ENCODE data around the gene LRRC8B.

Gene LRRC8B

DNA sequence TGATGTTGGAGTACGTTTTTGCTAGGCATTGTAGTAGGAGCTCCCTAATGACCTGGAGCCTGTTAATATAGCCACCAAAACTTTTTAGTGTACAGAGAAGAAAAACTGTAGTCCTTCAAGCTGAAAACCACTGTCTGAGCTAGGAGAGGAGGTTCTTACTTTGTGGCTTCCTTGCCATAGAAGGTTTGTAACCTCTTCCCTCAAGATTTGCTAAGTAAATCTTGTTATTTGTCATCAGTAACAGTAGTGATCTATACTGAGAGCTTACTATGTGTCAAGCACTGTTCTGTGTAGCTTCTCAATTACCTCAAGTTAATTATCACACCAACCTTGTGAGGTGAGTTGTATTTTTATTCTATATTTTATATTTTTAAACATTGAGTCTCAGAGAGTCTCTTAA, 87.1 kb downstream of the LRRC8B start:
- no peak for TF ChIP-seq CSDC2 (CRISPR knock-in tag; IDR thresholded peaks at IDR 0.05)
- TF ChIP-seq, protein P1, sequence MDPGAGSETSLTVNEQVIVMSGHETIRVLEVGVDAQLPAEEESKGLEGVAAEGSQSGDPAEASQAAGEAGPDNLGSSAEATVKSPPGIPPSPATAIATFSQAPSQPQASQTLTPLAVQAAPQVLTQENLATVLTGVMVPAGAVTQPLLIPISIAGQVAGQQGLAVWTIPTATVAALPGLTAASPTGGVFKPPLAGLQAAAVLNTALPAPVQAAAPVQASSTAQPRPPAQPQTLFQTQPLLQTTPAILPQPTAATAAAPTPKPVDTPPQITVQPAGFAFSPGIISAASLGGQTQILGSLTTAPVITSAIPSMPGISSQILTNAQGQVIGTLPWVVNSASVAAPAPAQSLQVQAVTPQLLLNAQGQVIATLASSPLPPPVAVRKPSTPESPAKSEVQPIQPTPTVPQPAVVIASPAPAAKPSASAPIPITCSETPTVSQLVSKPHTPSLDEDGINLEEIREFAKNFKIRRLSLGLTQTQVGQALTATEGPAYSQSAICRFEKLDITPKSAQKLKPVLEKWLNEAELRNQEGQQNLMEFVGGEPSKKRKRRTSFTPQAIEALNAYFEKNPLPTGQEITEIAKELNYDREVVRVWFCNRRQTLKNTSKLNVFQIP (CRISPR knock-in tag; IDR thresholded peaks at IDR 0.05; ENCODE audit: borderline replicate concordance, low read depth), result no peak
- TF ChIP-seq, protein P2, sequence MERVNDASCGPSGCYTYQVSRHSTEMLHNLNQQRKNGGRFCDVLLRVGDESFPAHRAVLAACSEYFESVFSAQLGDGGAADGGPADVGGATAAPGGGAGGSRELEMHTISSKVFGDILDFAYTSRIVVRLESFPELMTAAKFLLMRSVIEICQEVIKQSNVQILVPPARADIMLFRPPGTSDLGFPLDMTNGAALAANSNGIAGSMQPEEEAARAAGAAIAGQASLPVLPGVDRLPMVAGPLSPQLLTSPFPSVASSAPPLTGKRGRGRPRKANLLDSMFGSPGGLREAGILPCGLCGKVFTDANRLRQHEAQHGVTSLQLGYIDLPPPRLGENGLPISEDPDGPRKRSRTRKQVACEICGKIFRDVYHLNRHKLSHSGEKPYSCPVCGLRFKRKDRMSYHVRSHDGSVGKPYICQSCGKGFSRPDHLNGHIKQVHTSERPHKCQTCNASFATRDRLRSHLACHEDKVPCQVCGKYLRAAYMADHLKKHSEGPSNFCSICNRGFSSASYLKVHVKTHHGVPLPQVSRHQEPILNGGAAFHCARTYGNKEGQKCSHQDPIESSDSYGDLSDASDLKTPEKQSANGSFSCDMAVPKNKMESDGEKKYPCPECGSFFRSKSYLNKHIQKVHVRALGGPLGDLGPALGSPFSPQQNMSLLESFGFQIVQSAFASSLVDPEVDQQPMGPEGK (CRISPR knock-in tag; IDR thresholded peaks at IDR 0.05; ENCODE audit: borderline replicate concordance), result no peak
- TF ChIP-seq, protein P3, sequence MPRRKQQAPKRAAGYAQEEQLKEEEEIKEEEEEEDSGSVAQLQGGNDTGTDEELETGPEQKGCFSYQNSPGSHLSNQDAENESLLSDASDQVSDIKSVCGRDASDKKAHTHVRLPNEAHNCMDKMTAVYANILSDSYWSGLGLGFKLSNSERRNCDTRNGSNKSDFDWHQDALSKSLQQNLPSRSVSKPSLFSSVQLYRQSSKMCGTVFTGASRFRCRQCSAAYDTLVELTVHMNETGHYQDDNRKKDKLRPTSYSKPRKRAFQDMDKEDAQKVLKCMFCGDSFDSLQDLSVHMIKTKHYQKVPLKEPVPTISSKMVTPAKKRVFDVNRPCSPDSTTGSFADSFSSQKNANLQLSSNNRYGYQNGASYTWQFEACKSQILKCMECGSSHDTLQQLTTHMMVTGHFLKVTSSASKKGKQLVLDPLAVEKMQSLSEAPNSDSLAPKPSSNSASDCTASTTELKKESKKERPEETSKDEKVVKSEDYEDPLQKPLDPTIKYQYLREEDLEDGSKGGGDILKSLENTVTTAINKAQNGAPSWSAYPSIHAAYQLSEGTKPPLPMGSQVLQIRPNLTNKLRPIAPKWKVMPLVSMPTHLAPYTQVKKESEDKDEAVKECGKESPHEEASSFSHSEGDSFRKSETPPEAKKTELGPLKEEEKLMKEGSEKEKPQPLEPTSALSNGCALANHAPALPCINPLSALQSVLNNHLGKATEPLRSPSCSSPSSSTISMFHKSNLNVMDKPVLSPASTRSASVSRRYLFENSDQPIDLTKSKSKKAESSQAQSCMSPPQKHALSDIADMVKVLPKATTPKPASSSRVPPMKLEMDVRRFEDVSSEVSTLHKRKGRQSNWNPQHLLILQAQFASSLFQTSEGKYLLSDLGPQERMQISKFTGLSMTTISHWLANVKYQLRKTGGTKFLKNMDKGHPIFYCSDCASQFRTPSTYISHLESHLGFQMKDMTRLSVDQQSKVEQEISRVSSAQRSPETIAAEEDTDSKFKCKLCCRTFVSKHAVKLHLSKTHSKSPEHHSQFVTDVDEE (CRISPR knock-in tag; IDR thresholded peaks at IDR 0.05), result no peak
- no peak for TF ChIP-seq GLIS3 (CRISPR knock-in tag; IDR thresholded peaks at IDR 0.05)
- ATAC-seq, result no peak

DNA sequence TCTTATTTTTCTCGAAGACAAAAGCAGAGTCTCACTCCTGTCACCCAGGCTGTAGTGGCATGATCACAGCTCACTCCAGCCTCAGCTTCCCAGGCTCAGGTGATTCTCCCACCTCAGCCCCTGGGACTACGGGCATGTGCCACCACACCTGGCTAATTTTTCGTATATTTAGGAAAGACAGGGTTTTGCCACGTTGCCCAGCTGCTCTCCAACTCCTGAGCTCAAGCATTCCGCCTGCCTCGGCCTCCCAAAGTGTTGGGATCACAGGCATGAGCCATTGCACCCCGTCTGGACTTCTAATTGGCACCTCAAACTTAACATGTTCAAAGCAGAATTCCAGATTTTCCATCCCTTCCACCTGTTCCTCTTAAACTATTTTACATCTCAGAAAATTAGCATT, 89.3 kb downstream of the LRRC8B start:
- TF ChIP-seq CSDC2 (CRISPR knock-in tag; IDR thresholded peaks at IDR 0.05) (no peak), TCF4 (CRISPR knock-in tag; IDR thresholded peaks at IDR 0.05; ENCODE audit: borderline replicate concordance) (no peak), BACH2 (CRISPR knock-in tag; IDR thresholded peaks at IDR 0.05; ENCODE audit: borderline replicate concordance) (no peak), ZNF565 (CRISPR knock-in tag; conservative IDR thresholded peaks at IDR 0.05; ENCODE audit: low read depth) (no peak), ZFP30 (CRISPR knock-in tag; IDR thresholded peaks at IDR 0.05) (no peak), ESRRG (CRISPR knock-in tag; IDR thresholded peaks at IDR 0.05) (no peak), ISL1 (CRISPR knock-in tag; IDR thresholded peaks at IDR 0.05) (no peak), ZNF8 (CRISPR knock-in tag; IDR thresholded peaks at IDR 0.05) (no peak), ZFP3 (CRISPR knock-in tag; IDR thresholded peaks at IDR 0.05) (no peak)
- TF ChIP-seq, protein P4, sequence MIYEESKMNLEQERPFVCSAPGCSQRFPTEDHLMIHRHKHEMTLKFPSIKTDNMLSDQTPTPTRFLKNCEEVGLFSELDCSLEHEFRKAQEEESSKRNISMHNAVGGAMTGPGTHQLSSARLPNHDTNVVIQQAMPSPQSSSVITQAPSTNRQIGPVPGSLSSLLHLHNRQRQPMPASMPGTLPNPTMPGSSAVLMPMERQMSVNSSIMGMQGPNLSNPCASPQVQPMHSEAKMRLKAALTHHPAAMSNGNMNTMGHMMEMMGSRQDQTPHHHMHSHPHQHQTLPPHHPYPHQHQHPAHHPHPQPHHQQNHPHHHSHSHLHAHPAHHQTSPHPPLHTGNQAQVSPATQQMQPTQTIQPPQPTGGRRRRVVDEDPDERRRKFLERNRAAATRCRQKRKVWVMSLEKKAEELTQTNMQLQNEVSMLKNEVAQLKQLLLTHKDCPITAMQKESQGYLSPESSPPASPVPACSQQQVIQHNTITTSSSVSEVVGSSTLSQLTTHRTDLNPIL (CRISPR knock-in tag; IDR thresholded peaks at IDR 0.05; ENCODE audit: low read depth), result no peak
- ATAC-seq, result no peak

DNA sequence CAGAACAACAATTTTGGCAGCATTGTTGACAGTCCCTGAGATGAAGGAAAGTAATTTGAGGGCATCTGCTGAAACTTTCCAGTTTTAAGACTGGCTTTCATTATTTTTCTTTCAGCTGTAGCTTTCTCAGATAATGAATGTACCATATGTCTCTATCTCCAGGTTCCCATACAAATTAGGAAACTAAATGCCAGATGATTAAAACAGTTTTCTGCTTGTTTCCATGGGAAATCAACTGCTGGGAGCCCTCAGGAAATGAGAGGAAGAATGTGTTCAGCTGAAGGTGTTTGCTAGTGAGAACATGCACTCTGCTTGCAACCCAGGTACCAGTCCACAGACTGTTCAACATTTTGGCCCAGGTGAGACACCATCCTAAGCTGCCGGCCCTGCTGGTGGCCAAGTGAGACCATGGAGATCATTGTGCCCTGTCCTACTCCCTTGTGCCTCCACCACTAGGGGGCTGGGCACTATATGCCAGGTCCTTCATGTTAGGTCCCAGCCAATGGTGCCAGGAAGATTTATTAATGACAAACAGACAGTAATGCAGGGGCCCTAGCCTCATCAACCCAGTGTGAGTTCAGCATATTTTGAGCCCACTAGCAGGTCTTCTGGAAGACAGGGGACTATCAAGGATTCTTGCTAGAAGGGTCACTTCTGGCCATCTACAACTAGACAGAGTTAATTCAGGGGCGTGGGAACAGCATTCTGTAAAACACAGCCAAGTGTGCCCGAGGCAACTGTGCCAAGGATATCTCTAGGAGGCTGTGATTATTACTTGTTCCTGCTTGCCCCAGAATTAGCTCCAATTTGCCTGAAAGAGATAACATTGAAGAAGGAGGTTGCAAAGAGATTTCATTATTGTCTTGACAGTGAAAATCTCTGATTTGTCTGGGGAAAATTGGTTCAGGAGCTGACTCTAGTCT, 91.3 kb downstream of the LRRC8B start:
- peak; percentile 77 for ATAC-seq
- no peak for TF ChIP-seq SNAI2 (CRISPR knock-in tag; IDR thresholded peaks at IDR 0.05)
- TF ChIP-seq ARNTL (CRISPR knock-in tag; IDR thresholded peaks at IDR 0.05; ENCODE audit: borderline replicate concordance, low read depth), result no peak
- peak; percentile 62 for TF ChIP-seq ISL1 (CRISPR knock-in tag; IDR thresholded peaks at IDR 0.05)
- TF ChIP-seq GLIS3 (CRISPR knock-in tag; IDR thresholded peaks at IDR 0.05), result no peak
- TF ChIP-seq, protein P5, sequence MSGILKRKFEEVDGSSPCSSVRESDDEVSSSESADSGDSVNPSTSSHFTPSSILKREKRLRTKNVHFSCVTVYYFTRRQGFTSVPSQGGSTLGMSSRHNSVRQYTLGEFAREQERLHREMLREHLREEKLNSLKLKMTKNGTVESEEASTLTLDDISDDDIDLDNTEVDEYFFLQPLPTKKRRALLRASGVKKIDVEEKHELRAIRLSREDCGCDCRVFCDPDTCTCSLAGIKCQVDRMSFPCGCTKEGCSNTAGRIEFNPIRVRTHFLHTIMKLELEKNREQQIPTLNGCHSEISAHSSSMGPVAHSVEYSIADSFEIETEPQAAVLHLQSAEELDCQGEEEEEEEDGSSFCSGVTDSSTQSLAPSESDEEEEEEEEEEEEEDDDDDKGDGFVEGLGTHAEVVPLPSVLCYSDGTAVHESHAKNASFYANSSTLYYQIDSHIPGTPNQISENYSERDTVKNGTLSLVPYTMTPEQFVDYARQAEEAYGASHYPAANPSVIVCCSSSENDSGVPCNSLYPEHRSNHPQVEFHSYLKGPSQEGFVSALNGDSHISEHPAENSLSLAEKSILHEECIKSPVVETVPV (CRISPR knock-in tag; IDR thresholded peaks at IDR 0.05), result peak; percentile 50; the same call in 1 of the 2 replicates
- no peak for TF ChIP-seq OSR1 (CRISPR knock-in tag; IDR thresholded peaks at IDR 0.05)
- TF ChIP-seq ZFP3 (CRISPR knock-in tag; IDR thresholded peaks at IDR 0.05), result no peak
- no peak for TF ChIP-seq TOX (CRISPR knock-in tag; IDR thresholded peaks at IDR 0.05; ENCODE audit: borderline replicate concordance)
- TF ChIP-seq, protein P1 (CRISPR knock-in tag; IDR thresholded peaks at IDR 0.05; ENCODE audit: borderline replicate concordance, low read depth), result no peak
- peak; percentile 83 for TF ChIP-seq TCF4 (CRISPR knock-in tag; IDR thresholded peaks at IDR 0.05; ENCODE audit: borderline replicate concordance)
- TF ChIP-seq ZC3H10 (CRISPR knock-in tag; IDR thresholded peaks at IDR 0.05), result no peak
- no peak for TF ChIP-seq ZNF70 (CRISPR knock-in tag; IDR thresholded peaks at IDR 0.05)
- TF ChIP-seq RARB (CRISPR knock-in tag; IDR thresholded peaks at IDR 0.05), result no peak
- no peak for TF ChIP-seq ESRRG (CRISPR knock-in tag; IDR thresholded peaks at IDR 0.05)
- TF ChIP-seq ZFP30 (CRISPR knock-in tag; IDR thresholded peaks at IDR 0.05), result no peak
- TF ChIP-seq CSDC2 (CRISPR knock-in tag; IDR thresholded peaks at IDR 0.05), result no peak
- no peak for TF ChIP-seq BACH2 (CRISPR knock-in tag; IDR thresholded peaks at IDR 0.05; ENCODE audit: borderline replicate concordance)
- no peak for TF ChIP-seq ZNF8 (CRISPR knock-in tag; IDR thresholded peaks at IDR 0.05)
- TF ChIP-seq, protein P4 (CRISPR knock-in tag; IDR thresholded peaks at IDR 0.05; ENCODE audit: low read depth), result no peak
- TF ChIP-seq ZNF565 (CRISPR knock-in tag; conservative IDR thresholded peaks at IDR 0.05; ENCODE audit: low read depth), result no peak
- TF ChIP-seq PPARA (CRISPR knock-in tag; IDR thresholded peaks at IDR 0.05; ENCODE audit: borderline replicate concordance), result no peak

Measured in SK-N-SH treated with all-trans-retinoic acid at 6 μM for 48 hours (cell line).